HG02852 (cell line): ENCODE results near the gene COL1A1.

Experiments
- ATAC-seq: cut with Tn5 transposase; IDR thresholded peaks from one replicate; pipeline ENCODE4 v1.9.1; 2021; ENCODE audit warnings: mild to moderate bottlenecking, moderate library complexity; ENCODE audit not compliant: unreplicated experiment

COL1A1 gene

GRCh38 chr17:50187751-50188530 is 13.5 kb downstream of the COL1A1 start:
- ATAC-seq = no peak

GRCh38 chr17:50187394-50187725 is 14.1 kb downstream of the COL1A1 start:
- no peak for ATAC-seq

- no peak for ATAC-seq
Observed at GRCh38 chr17:50186661-50187393, 14.6 kb downstream of the COL1A1 start.

- no peak for ATAC-seq
Observed at GRCh38 chr17:50185631-50186471, 15.6 kb downstream of the COL1A1 start.

DNA sequence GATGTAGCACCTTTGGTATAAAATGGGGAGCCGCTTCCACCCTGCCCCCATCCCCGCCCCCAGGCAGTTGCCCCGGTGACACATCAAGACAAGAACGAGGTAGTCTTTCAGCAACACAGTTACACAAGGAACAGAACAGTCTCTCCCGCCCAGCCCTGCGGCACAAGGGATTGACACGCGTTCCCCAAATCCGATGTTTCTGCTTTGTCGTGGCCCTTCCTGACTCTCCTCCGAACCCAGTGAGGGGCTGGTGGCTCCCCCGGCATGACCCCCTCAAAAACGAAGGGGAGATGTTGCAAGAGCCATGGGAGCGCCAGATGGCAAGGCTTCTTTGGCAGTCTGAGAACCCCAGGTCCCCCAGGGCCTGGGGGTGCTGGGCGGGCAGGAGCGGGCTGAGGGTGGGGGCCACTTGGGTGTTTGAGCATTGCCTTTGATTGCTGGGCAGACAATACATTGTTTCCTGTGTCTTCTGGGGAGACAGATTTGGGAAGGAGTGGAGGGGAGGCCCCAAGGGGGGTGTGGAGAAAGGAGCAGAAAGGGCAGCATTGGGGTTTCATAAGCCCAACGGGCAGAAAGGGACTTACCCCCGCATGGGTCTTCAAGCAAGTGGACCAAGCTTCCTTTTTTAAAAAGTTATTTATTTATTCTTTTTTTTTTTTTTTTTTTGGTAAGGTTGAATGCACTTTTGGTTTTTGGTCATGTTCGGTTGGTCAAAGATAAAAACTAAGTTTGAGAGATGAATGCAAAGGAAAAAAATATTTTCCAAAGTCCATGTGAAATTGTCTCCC is 16.6 kb downstream of the COL1A1 start:
- ATAC-seq = no peak

- ATAC-seq = no peak
Observed at GRCh38 chr17:50184064-50184463, 17.4 kb downstream of the COL1A1 start.

- no peak for ATAC-seq
Observed at GRCh38 chr17:50183421-50183994, 17.9 kb downstream of the COL1A1 start.

DNA sequence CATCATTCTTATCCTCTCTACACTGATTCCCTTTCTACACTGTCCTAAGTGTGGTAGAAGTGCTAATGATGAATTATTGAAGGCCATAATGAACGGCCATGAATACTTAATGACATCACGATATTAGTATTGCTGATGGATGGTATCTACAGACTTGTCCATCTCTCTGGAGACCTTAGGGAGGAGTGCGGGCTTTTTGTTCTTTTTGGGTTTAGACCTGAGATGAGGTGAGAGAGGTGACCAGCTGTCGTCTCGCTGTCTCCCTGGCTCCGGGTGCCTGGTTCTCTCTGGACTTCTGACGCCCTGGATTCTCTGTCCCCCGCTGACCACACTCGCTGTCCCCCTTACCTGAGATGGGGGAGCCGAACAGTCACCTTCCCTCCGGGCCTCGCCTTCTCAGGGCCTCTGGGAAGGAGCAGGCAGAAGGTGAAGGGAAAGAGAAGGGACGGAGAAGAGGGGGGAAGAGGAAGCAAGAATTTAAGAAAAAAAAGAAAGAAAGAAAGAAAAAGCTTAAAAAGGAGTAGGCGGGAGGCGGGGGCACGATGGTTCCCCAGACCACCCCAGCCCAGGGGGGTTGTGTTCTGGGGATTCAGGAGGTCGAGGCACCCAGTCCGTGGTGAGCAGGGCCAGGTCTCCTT is 18.5 kb downstream of the COL1A1 start:
- no peak for ATAC-seq

- ATAC-seq = no peak
Observed at GRCh38 chr17:50181591-50182560, 19.6 kb downstream of the COL1A1 start.

- ATAC-seq = no peak
Observed at GRCh38 chr17:50181144-50181543, 20.3 kb downstream of the COL1A1 start.

GRCh38 chr17:50180620-50181019 is 20.8 kb downstream of the COL1A1 start:
- ATAC-seq = no peak

GRCh38 chr17:50180111-50180510 is 21.3 kb downstream of the COL1A1 start:
- ATAC-seq = no peak

DNA sequence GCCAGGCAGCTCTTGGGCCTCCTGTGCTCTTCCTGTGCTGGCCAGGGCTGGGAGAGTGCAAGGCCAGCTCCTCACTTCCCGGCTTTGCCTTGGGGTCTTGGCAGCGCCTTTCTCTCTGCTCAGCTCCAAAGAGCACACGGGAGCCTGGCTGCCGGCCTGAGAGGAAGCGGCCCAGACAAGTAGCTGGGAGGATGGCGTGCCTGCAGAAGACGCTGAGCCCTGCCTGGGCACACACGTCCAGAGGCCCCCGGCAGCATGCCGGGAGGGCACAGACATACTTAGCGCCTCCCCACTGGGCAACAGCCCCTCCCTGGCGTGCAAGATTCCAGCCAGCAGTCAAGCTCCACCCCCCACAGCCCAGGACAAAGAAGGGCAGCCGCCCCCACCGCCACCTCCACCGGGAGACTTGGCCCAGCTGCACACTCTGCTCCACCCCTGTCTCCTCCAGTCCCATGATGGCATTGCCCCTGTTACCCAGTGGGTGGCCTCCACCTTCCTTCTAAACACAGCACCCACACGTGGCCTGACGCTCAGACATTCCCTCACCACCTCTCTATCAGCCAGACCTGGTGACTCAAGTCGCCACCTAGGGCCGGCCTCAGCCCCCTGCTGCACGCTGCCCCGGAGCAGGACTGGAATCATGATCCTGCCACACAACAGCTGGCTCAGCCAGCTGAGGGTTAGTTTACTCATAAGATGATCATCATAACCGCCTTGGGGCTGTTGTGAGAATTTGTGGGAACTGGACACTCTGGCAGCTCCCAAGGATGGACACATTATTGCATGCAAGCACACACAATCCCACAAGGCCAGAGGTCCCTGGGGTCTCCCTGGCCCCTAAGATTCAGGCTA is 23.2 kb downstream of the COL1A1 start:
- no peak for ATAC-seq

- ATAC-seq = no peak
Observed at GRCh38 chr17:50177476-50177875, 24.0 kb downstream of the COL1A1 start.

DNA sequence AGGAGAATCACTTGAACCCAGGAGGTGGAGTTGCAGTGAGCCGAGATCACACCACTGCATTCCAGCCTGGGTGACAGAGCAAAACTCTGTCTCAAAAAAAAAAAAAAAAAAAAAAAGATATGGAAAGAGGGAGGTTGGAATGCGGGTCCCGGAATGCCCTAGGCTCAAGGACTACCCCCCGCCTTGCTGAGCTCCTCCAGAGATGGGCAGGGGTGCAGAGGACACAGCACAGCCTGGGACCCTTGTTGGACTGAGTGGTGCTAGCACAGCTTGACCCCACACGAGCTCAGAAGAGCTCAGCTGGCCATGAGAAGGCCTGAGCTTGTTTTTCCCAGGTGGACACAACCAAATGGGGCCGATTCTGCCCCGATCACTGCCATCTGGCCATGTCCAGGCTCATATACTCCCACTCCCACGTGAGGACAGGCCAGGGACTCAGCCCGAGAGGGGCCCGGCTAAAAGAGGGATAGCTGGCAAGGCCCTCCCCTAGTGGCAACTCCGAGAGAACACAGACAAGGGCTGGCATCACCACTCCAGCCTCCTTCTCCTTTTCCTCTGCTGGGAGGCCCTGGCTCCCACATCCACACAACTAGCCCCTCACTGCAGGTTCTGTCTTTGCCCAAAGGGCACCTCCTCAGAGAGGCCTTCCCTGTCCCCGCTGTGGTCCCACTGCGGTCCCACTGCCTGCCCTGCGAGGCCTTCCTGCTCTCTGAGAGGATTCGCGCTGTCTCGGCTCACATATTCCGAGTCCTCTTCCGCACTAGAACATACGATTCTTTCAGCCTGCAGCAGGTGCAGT is 24.7 kb downstream of the COL1A1 start:
- ATAC-seq = no peak

- no peak for ATAC-seq
Observed at GRCh38 chr17:50175035-50175807, 26.2 kb downstream of the COL1A1 start.
